Islet of Langerhans (tissue), 1 donor: ENCODE data around the gene CIC.
"Not testable (repeated sequence)": the region's sequence is repeated elsewhere in the genome, so short reads cannot be mapped to it uniquely, and the experiment has no call there.

Experiments
- FAIRE-seq: peaks from one replicate; lab custom pipeline; 2011; peaks lifted over from hg19 to GRCh38; lab: Jason Lieb, UNC

The CIC gene

DNA sequence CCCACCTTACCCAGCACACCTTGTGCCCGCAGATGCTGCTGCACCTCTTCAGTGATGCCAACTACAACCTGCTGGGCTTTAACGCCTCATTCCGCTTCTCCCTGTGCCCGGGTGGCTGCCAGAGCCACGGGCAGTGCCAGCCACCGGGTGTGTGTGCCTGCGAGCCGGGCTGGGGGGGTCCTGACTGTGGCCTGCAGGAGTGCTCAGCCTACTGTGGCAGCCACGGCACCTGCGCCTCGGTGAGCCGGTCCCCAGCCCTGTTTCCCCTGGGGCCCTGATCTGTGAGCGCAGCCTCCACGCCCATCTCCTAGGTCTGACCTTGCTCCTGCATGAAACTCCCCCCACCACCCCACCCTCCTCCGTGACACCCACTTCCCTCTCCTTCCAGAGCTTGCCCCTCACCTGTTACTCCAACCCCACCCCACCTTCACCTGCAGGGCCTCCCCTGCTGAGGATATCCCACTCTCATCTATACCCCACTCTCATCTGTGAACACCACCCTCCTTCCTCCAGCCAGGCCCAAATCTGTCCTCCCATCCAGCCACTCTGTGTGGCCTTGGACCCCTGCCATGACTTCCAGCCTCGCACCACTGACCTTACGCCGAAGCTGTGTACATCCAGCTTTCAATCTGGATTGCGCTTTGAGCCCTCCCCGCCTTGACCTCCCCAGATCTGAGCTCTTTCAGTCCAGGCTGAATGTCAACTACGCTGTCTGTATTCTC is 65.1 kb downstream of the CIC start:
- no peak for FAIRE-seq

GRCh38 chr19:42334697-42335373 is 65.8 kb downstream of the CIC start:
- no peak for FAIRE-seq

DNA sequence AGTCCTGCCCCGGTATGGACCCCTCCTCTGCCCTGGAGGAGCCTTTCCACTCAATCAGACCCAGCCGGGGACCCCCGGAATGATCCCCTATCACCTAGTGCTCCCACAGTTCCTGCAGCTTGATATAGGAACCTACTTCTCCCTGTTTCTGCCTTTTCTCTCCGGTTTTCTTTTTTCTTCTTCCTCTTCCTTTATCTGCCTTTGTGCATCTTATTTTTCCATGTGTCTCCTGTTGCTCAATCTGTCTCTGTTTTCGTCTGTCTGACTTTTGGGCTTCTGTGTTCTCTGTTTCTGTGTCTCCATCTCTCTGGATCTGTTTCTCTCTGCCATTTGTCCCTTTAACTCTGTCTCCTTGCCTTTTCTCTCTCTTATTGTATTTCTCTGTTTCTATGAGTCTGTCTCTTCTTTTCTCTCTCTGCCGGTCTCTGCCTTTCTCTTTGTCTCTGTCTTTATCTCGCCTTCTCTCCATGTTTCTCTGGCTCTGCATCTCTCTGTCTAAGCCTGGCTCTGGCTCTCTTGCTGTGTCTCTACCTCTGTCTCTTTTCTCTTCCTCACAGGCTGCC is 66.4 kb downstream of the CIC start:
- FAIRE-seq = no peak

GRCh38 chr19:42335971-42336370 is 66.9 kb downstream of the CIC start:
- no peak for FAIRE-seq

- not testable (repeated sequence) for FAIRE-seq
Measured at GRCh38 chr19:42339126-42339860, 70.2 kb downstream of the CIC start.

DNA sequence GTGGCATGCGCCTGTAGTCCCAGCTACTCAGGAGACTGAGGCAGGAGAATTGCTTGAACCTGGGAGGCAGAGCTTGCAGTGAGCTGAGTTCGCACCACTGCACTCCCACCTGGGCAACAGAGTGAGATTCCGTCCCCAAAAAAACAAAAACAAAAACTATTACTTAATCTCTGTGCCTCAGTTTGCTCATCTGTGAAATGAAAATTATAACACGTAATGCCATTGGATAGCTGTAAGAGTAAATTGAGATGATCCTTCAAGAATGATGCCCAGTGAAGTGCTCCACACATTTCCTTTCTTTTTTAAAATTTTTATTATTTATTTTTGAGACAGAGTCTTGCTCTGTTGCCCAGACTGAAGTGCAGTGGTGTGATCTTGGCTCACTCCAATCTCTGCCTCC is 70.9 kb downstream of the CIC start:
- not testable (repeated sequence) for FAIRE-seq

GRCh38 chr19:42343344-42344110 is 74.5 kb downstream of the CIC start:
- FAIRE-seq = no peak

GRCh38 chr19:42344336-42344893 is 75.4 kb downstream of the CIC start:
- no peak for FAIRE-seq
